HG02840 (cell line): ENCODE measurements around the gene PKD1.
"Not testable (repeated sequence)": the region's sequence is repeated elsewhere in the genome, so short reads cannot be mapped to it uniquely, and the experiment has no call there.

Experiments used
- ATAC-seq: cut with Tn5 transposase; IDR thresholded peaks from one replicate; pipeline ENCODE4 v1.9.1; 2021; ENCODE audit warnings: mild to moderate bottlenecking, moderate library complexity, moderate number of reproducible peaks; ENCODE audit not compliant: unreplicated experiment, low FRiP score

Gene PKD1

GRCh38 chr16:2126928-2127556 lies 8.7 kb downstream of the PKD1 start:
- not testable (repeated sequence) for ATAC-seq

- not testable (repeated sequence) for ATAC-seq
Observed at GRCh38 chr16:2126161-2126743, 9.4 kb downstream of the PKD1 start.

GRCh38 chr16:2125609-2126008 lies 10.1 kb downstream of the PKD1 start:
- not testable (repeated sequence) for ATAC-seq

- not testable (repeated sequence) for ATAC-seq
Observed at GRCh38 chr16:2124694-2125444, 10.8 kb downstream of the PKD1 start.

GRCh38 chr16:2124377-2124693 lies 11.4 kb downstream of the PKD1 start:
- ATAC-seq = not testable (repeated sequence)

GRCh38 chr16:2123706-2124376 lies 11.9 kb downstream of the PKD1 start:
- ATAC-seq = not testable (repeated sequence)

GRCh38 chr16:2122934-2123683 lies 12.6 kb downstream of the PKD1 start:
- not testable (repeated sequence) for ATAC-seq

- ATAC-seq = no peak
Observed at GRCh38 chr16:2122429-2122828, 13.3 kb downstream of the PKD1 start.

- ATAC-seq = no peak
Observed at GRCh38 chr16:2121853-2122252, 13.8 kb downstream of the PKD1 start.

- ATAC-seq = not testable (repeated sequence)
Observed at GRCh38 chr16:2121325-2121724, 14.4 kb downstream of the PKD1 start.

GRCh38 chr16:2117960-2118722 lies 17.6 kb downstream of the PKD1 start:
- ATAC-seq = not testable (repeated sequence)

- not testable (repeated sequence) for ATAC-seq
Observed at GRCh38 chr16:2117341-2117740, 18.4 kb downstream of the PKD1 start.

- ATAC-seq = not testable (repeated sequence)
Observed at GRCh38 chr16:2116428-2116827, 19.3 kb downstream of the PKD1 start.

GRCh38 chr16:2115591-2115973 lies 20.1 kb downstream of the PKD1 start:
- ATAC-seq = no peak

- ATAC-seq = not testable (repeated sequence)
Observed at GRCh38 chr16:2114885-2115590, 20.7 kb downstream of the PKD1 start.

- not testable (repeated sequence) for ATAC-seq
Observed at GRCh38 chr16:2114225-2114624, 21.5 kb downstream of the PKD1 start.

GRCh38 chr16:2112539-2113106 lies 23.1 kb downstream of the PKD1 start:
- not testable (repeated sequence) for ATAC-seq

GRCh38 chr16:2111412-2112335 lies 24.0 kb downstream of the PKD1 start:
- not testable (repeated sequence) for ATAC-seq
